CD14-positive monocyte (primary cell): ENCODE results near the gene OSBP2. TPM values are rescaled to one million over a fixed set of nuclear protein-coding genes. Genes with fewer than 3 reads are reported as not detected.
A peak's percentile ranks its signal among the peaks of the same experiment; 100 is the strongest.

ENCODE experiments used
- DNase-seq, 3 donors: peaks; one replicate each; pipeline ENCODE4 v3.0.0-alpha.2; 2011 to 2022
- H2AFZ ChIP-seq: 2 replicates; pipeline ENCODE4 v1.6.0; 2012; ENCODE audit warnings: mild to moderate bottlenecking, low read depth, low read length, inconsistent platforms; ENCODE audit not compliant: insufficient read depth, poor library complexity, severe bottlenecking
- H3K27ac ChIP-seq, 2 donors: 1 replicate in 1 of 2; 2 replicates in 1 of 2; pipeline ENCODE4 v1.5.1; 2012 to 2013; ENCODE audit warnings: low read length in 2 of 2, control low read depth in 1 of 2, inconsistent platforms in 1 of 2, low read depth in 1 of 2, mild to moderate bottlenecking in 1 of 2
- H3K27me3 ChIP-seq, 2 donors: one replicate each; pipeline versions ENCODE4 v1.6.0 to v1.6.1; 2011 to 2013; ENCODE audit warnings: low read length in 2 of 2; ENCODE audit not compliant: control insufficient read depth in 2 of 2, insufficient read depth in 2 of 2
- H3K36me3 ChIP-seq, 2 donors: replicated peaks in 1 of 2; 1 replicate in 1 of 2; 2 replicates in 1 of 2; pipeline versions ENCODE4 v1.5.1 to v1.6.1; 2012 to 2013; ENCODE audit warnings: low read length in 2 of 2, control low read depth in 1 of 2, inconsistent platforms in 1 of 2, mild to moderate bottlenecking in 1 of 2; ENCODE audit not compliant: insufficient read depth in 2 of 2, control insufficient read depth in 1 of 2
- H3K4me1 ChIP-seq, 2 donors: 1 replicate in 1 of 2; 2 replicates in 1 of 2; pipeline versions ENCODE4 v1.5.1 to v1.6.1; 2012 to 2013; ENCODE audit warnings: low read length in 2 of 2, control low read depth in 1 of 2, inconsistent platforms in 1 of 2, mild to moderate bottlenecking in 1 of 2, moderate library complexity in 1 of 2; ENCODE audit not compliant: insufficient read depth in 2 of 2, control insufficient read depth in 1 of 2
- H3K4me2 ChIP-seq: replicated peaks from 2 replicates; pipeline ENCODE3; 2012; ENCODE audit warnings: low read length, moderate library complexity, mild to moderate bottlenecking; ENCODE audit not compliant: poor library complexity, severe bottlenecking; ENCODE audit errors: extremely low read depth
- H3K4me3 ChIP-seq, 3 experiments: fragments of 200-600 bp in 1 of 3; sonication (generic) in 1 of 3; replicated peaks in 1 of 3; 1 replicate in 2 of 3; 2 replicates in 1 of 3; pipeline ENCODE4 v1.5.1; 2011 to 2013; ENCODE audit warnings: low read length in 3 of 3, mild to moderate bottlenecking in 3 of 3, control low read depth in 2 of 3, low read depth in 2 of 3, inconsistent platforms in 1 of 3, moderate library complexity in 1 of 3
- H3K79me2 ChIP-seq: 2 replicates; pipeline ENCODE4 v1.6.0; 2012; ENCODE audit warnings: mild to moderate bottlenecking, control low read depth, inconsistent platforms, low read length, moderate library complexity; ENCODE audit not compliant: insufficient read depth
- H3K9ac ChIP-seq: 2 replicates; pipeline ENCODE4 v1.6.0; 2017; ENCODE audit warnings: low read length, mild to moderate bottlenecking; ENCODE audit not compliant: insufficient read depth, poor library complexity, severe bottlenecking
- H3K9me3 ChIP-seq, 2 donors: replicated peaks in 1 of 2; 1 replicate in 1 of 2; 2 replicates in 1 of 2; pipeline versions ENCODE4 v1.5.1 to v1.6.1; 2012 to 2013; ENCODE audit warnings: low read length in 2 of 2, control low read depth in 1 of 2; ENCODE audit not compliant: control insufficient read depth in 1 of 2, insufficient read depth in 1 of 2
- H4K20me1 ChIP-seq: 2 replicates; pipeline ENCODE4 v1.6.0; 2012; ENCODE audit warnings: mild to moderate bottlenecking, low read length, control low read depth, moderate library complexity; ENCODE audit not compliant: insufficient read depth
- H3K27ac Mint-ChIP-seq, 7 donors: one replicate each; pipeline ENCODE4 v1.8.0; 2020; ENCODE audit warnings: mild to moderate bottlenecking in 7 of 7, mixed read lengths in 7 of 7, moderate library complexity in 6 of 7, inconsistent platforms in 2 of 7
- H3K27me3 Mint-ChIP-seq, 3 donors: one replicate each; pipeline ENCODE4 v1.8.0; 2021 to 2022; ENCODE audit warnings: low read depth in 3 of 3, mild to moderate bottlenecking in 3 of 3, mixed read lengths in 3 of 3, moderate library complexity in 3 of 3, inconsistent platforms in 1 of 3
- H3K36me3 Mint-ChIP-seq, 2 donors: one replicate each; pipeline ENCODE4 v1.8.0; 2020; ENCODE audit warnings: mixed read lengths in 2 of 2, inconsistent platforms in 1 of 2, mild to moderate bottlenecking in 1 of 2
- H3K4me1 Mint-ChIP-seq: one replicate; pipeline ENCODE4 v1.8.0; 2020; ENCODE audit warnings: mild to moderate bottlenecking, mixed read lengths
- H3K4me3 Mint-ChIP-seq, 2 donors: one replicate each; pipeline ENCODE4 v1.8.0; 2020; ENCODE audit warnings: mild to moderate bottlenecking in 2 of 2, mixed read lengths in 2 of 2, moderate library complexity in 1 of 2
- H3K9me3 Mint-ChIP-seq, 7 donors: one replicate each; pipeline ENCODE4 v1.8.0; 2020 to 2022; ENCODE audit warnings: mixed read lengths in 7 of 7, mild to moderate bottlenecking in 6 of 7, moderate library complexity in 6 of 7, inconsistent platforms in 2 of 7
- WGBS: methylation state at CpG from one replicate; pipeline ENCODE4 v1.1.5; 2013; ENCODE audit warnings: missing lambda C conversion rate; ENCODE audit not compliant: insufficient coverage; 5-methylcytosine and 5-hydroxymethylcytosine counted together
- intact Hi-C, 2 donors: fragments of 100-400 bp; cut with micrococcal nuclease; formaldehyde crosslinking; loops; one replicate each; pipeline versions ENCODE4 v1.15.0 to v1.15.1; 2023
- polyA plus RNA-seq, 3 donors: library from polyadenylated mRNA; depleted of rRNA in 1 of 3; unstranded in 2 of 3; stranded (reverse) in 1 of 3; fragments of 300-500 nt in 2 of 3; fragments of >200 nt in 1 of 3; fragmentation: Illumina TruSeq in 2 of 3; gene quantifications; 1 replicate in 2 of 3; 2 replicates in 1 of 3; pipeline ENCODE4 v1.2.3, GENCODE V29; 2012 to 2021
- TF ChIP-seq, protein P1 (sequence below): fragments of 200-600 bp; IDR thresholded peaks from one replicate; pipeline ENCODE4 v1.8.0; 2022; ENCODE audit warnings: antibody characterized with exemption, mild to moderate bottlenecking

OSBP2 gene
- polyA plus RNA-seq, 3 donors: 0.21 to 0.54 TPM; not detected in 1

DNA sequence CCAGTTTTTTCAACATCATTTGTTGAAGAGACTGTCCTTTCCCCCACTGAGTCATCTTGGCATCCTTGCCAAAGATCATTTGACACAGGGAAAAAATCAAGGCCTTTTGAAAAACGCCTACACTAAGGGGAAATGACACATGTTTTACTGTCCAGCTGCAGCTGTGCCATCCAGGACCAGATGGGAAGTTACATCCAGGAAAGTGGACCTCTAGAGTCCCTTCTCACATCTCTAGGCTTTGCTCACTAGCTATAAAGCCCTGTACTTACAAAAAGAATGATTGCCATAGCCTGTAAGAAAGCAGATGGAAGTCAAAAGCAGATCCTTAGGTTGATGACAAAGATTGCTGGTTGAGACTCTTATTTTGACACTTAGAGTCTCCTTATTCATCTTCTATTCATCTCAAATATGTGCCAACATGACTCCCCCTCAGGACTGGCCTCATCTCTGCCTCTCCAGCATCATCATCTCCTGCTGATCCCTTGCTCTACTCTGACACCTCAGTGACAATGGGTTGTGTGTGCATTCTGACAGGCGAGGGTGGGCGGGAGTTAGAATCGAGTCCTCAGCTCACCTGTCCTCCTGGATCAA lies 22.8 kb downstream of the OSBP2 start:
- WGBS: 40% methylated on average over 1 of the region's 4 CpGs
- intact Hi-C loops: no loop called here

DNA sequence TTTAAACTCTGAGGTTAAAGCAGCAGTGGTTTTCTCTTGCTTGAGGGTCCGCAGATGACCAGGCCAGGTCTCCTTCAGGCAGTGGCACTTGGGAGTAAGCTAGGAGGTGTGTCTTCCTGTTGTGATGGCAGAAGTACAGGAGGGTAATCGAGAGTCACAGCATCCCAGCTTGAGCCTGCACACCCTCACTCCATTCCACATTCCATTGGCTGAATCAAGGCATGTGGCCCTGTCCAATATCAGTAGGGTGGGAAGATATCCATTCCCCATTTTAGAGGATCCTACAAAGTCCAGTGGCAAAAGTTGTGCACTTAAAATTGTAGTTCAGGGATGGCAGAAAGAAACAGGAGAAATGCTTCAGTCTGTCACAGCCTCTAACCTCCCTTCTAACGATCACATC lies 23.3 kb downstream of the OSBP2 start:
- no peaks in the 10 kb centered on the region for H3K4me1 ChIP-seq
- no peak overlapping the region for H3K9ac ChIP-seq
- intact Hi-C loops: no loop called here
- no peak overlapping the region for H3K27ac Mint-ChIP-seq
- H3K36me3 ChIP-seq: no peaks in the 10 kb centered on the region
- no peaks in the 10 kb centered on the region for H3K9me3 ChIP-seq
- peaks cover 3 to 13% (median 5%) of the 10 kb centered on the region in 3 donors for H3K27me3 Mint-ChIP-seq
- H3K27me3 ChIP-seq: no peaks in the 10 kb centered on the region
- no peak overlapping the region for H3K4me2 ChIP-seq
- no peaks in the 10 kb centered on the region for H4K20me1 ChIP-seq
- no peaks in the 10 kb centered on the region for H3K79me2 ChIP-seq
- no peak overlapping the region for H3K4me3 Mint-ChIP-seq
- H3K9me3 Mint-ChIP-seq: no peaks in the 10 kb centered on the region
- no peak overlapping the region for H2AFZ ChIP-seq
- no peaks in the 10 kb centered on the region for H3K36me3 Mint-ChIP-seq
- no CpG with 5 or more reads among the region's 3 CpGs for WGBS
- DNase-seq: no peak
- no peaks in the 10 kb centered on the region for H3K4me1 Mint-ChIP-seq
- no peak overlapping the region for H3K27ac ChIP-seq
- no peak overlapping the region for H3K4me3 ChIP-seq
- TF ChIP-seq, protein P1, sequence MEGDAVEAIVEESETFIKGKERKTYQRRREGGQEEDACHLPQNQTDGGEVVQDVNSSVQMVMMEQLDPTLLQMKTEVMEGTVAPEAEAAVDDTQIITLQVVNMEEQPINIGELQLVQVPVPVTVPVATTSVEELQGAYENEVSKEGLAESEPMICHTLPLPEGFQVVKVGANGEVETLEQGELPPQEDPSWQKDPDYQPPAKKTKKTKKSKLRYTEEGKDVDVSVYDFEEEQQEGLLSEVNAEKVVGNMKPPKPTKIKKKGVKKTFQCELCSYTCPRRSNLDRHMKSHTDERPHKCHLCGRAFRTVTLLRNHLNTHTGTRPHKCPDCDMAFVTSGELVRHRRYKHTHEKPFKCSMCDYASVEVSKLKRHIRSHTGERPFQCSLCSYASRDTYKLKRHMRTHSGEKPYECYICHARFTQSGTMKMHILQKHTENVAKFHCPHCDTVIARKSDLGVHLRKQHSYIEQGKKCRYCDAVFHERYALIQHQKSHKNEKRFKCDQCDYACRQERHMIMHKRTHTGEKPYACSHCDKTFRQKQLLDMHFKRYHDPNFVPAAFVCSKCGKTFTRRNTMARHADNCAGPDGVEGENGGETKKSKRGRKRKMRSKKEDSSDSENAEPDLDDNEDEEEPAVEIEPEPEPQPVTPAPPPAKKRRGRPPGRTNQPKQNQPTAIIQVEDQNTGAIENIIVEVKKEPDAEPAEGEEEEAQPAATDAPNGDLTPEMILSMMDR: no peak

More for the DNA sequence above, 22.8 kb downstream of the OSBP2 start:
- Histone ChIP-seq H4K20me1 (no peaks in the 10 kb centered on the region), H3K36me3 (no peaks in the 10 kb centered on the region), H3K4me3 (no peak overlapping the region), H3K4me2 (no peak overlapping the region), H3K79me2 (no peaks in the 10 kb centered on the region), H3K4me1 (no peaks in the 10 kb centered on the region), H3K27ac (no peak overlapping the region), H3K9me3 (no peaks in the 10 kb centered on the region), H3K27me3 (no peaks in the 10 kb centered on the region), H2AFZ (no peak overlapping the region), H3K9ac (no peak overlapping the region)
- Mint-ChIP-seq H3K36me3 (no peaks in the 10 kb centered on the region), H3K27ac (peak overlapping the region in 1 of 7 donors; percentile 18), H3K4me1 (no peaks in the 10 kb centered on the region), H3K9me3 (no peaks in the 10 kb centered on the region), H3K4me3 (no peak overlapping the region), H3K27me3 (peaks cover 3 to 13% (median 3%) of the 10 kb centered on the region in 3 donors)
- no peak for DNase-seq
- TF ChIP-seq, protein P1: no peak
